GM12891 (cell line): ENCODE data around the gene SEMA3G.

ENCODE experiments used
- PAX5 ChIP-seq: IDR thresholded peaks from 2 replicates; pipeline ENCODE4 v1.6.1; 2011; ENCODE audit warnings: low read length, moderate library complexity, mild to moderate bottlenecking; ENCODE audit not compliant: insufficient read depth, severe bottlenecking
- POLR2A ChIP-seq: IDR thresholded peaks from 2 replicates; pipeline ENCODE4 v1.6.1; 2011; ENCODE audit warnings: low read depth, low read length, control low read depth
- POLR2AphosphoS5 ChIP-seq: IDR thresholded peaks from 2 replicates; pipeline ENCODE4 v1.6.1; 2011; ENCODE audit warnings: low read depth, low read length, control low read depth

DNA sequence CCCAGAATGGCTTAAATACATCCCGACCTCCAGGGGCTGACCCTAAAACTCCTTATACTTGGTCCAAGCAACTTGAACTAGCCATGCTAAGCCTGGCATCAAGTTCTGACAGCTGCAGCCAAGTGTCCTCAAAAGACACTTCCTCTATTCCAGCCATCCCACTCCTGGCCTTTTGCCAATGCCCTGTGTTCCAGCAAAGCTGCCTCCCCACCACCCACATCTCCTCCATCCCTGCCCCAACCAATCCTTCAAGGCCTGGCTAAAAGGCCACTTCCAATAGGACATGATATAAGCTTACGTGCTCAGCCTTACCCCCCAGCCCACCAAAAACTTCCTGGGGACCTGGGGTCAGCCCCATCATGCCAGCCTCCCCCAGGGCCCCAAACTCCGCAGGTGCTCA is 40.9 kb downstream of the SEMA3G start:
- no peak for TF ChIP-seq POLR2A
- TF ChIP-seq POLR2AphosphoS5 = no peak
- TF ChIP-seq PAX5 = no peak
